ENCODE measurements around the gene SYNJ2. TPM values are rescaled to one million over a fixed set of nuclear protein-coding genes. Genes with fewer than 3 reads are reported as not detected.

SYNJ2 gene
- total and polyA plus RNA-seq, 7 donors, result 2.6 to 30.2 (median 6.1) TPM

DNA sequence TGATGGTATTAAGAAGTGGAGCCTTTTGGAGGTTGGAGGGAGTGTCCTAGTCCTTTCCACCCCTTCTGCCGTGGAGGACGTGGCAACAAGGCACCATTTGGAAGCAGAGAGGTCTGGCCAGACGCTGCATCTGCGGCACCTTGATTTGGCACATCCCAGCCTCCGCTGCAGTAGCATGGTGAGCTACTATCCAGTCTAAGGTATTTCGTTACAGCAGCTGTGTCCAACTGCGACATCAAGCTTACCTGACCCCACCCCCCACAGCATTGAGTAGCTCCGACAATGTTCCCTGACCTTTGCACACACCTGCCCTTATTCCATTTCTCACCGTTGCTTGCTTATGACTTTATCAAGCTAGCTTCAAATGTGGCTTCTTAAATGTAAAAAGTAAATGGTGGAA lies 29.8 kb upstream of the SYNJ2 start:
- no peak overlapping the region for H3K4me3 ChIP-seq
- H3K27me3 ChIP-seq (ENCODE audit: insufficient read depth in 3 of 3, low read length in 2 of 3), result no peaks in the 10 kb centered on the region
- no peaks in the 10 kb centered on the region for H3K4me1 ChIP-seq
- intact Hi-C loops (cut with DNase I), result no loop called here
- no peaks in the 10 kb centered on the region for H3K36me3 ChIP-seq (ENCODE audit: insufficient read depth in 1 of 2, low read depth in 1 of 2)
- WGBS, 3 donors, result 76 to 83% (median 78%) methylated on average over 9 of the region's 9 CpGs
- peaks cover 16% of the 10 kb centered on the region for H3K9me3 ChIP-seq
- TF ChIP-seq, protein P1, sequence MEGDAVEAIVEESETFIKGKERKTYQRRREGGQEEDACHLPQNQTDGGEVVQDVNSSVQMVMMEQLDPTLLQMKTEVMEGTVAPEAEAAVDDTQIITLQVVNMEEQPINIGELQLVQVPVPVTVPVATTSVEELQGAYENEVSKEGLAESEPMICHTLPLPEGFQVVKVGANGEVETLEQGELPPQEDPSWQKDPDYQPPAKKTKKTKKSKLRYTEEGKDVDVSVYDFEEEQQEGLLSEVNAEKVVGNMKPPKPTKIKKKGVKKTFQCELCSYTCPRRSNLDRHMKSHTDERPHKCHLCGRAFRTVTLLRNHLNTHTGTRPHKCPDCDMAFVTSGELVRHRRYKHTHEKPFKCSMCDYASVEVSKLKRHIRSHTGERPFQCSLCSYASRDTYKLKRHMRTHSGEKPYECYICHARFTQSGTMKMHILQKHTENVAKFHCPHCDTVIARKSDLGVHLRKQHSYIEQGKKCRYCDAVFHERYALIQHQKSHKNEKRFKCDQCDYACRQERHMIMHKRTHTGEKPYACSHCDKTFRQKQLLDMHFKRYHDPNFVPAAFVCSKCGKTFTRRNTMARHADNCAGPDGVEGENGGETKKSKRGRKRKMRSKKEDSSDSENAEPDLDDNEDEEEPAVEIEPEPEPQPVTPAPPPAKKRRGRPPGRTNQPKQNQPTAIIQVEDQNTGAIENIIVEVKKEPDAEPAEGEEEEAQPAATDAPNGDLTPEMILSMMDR (IDR thresholded peaks at IDR 0.05), result no peak
- ATAC-seq (no peak), DNase-seq (no peak)
- no peak overlapping the region for H3K27ac ChIP-seq

DNA sequence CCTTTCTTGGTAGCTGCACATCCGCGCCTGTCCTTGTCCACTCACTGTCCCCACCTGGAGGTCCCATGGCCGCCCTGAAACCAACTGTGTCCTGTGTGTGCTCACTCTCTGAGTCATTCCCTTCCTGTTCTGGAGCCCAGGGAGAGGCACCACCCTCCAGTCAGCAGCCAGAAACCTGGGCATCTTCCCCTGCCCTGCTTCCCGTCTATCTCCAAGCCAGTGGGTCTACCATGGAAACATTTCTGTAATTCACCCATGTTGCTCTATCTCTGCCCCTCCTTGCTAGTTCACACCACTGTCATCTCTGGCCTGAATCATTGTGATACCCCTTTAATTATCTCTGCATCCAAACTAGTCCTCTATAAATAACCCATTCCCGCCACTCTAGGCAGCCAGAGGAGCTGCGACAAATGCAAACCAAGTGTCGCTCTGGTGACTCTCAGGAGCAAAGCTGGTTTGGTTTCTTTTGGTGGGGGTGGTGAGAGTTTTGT lies 28.8 kb upstream of the SYNJ2 start:
- Histone ChIP-seq H3K36me3 (ENCODE audit: insufficient read depth in 1 of 2, low read depth in 1 of 2) (no peaks in the 10 kb centered on the region), H3K27me3 (ENCODE audit: insufficient read depth in 3 of 3, low read length in 2 of 3) (no peaks in the 10 kb centered on the region), H3K9me3 (peaks cover 16% of the 10 kb centered on the region), H3K27ac (no peak overlapping the region), H3K4me3 (no peak overlapping the region), H3K4me1 (no peaks in the 10 kb centered on the region)
- intact Hi-C loops (cut with DNase I), result no loop called here
- TF ChIP-seq, protein P1 (IDR thresholded peaks at IDR 0.05), result no peak
- ATAC-seq (peak in 3 of 4 donors; percentile 41 to 50 (median 43)), DNase-seq (no peak)
- 49 to 59% (median 51%) methylated on average over 7 of the region's 7 CpGs for WGBS, 3 donors

DNA sequence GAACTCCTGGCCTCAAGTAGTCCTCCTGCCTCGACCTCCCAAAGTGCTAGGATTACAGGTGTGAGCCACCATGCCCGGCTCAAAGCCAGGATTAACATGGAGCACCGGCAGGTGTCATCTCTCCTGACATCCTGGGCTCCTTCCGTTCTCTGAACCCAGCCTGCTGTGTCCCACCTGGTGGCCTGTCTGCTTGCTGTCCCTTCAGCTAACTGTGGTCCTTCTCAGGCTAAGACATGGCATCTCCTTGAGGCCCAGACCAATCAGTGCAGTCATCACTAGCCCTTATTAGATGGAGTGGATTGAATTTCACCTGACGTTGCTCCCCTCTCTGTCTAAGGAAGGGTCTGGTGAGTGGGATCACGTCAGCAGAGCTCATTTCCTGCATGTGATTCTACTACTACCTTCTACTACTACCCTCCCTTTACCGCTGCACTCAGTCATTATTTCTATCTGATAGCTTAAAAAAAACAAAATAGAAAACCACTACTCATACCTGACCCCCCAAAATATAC lies 28.0 kb upstream of the SYNJ2 start:
- H3K27ac ChIP-seq, result no peak overlapping the region
- ATAC-seq, result peak in 3 of 4 donors; percentile 19 to 42 (median 39)
- TF ChIP-seq, protein P1 (IDR thresholded peaks at IDR 0.05), result no peak

DNA sequence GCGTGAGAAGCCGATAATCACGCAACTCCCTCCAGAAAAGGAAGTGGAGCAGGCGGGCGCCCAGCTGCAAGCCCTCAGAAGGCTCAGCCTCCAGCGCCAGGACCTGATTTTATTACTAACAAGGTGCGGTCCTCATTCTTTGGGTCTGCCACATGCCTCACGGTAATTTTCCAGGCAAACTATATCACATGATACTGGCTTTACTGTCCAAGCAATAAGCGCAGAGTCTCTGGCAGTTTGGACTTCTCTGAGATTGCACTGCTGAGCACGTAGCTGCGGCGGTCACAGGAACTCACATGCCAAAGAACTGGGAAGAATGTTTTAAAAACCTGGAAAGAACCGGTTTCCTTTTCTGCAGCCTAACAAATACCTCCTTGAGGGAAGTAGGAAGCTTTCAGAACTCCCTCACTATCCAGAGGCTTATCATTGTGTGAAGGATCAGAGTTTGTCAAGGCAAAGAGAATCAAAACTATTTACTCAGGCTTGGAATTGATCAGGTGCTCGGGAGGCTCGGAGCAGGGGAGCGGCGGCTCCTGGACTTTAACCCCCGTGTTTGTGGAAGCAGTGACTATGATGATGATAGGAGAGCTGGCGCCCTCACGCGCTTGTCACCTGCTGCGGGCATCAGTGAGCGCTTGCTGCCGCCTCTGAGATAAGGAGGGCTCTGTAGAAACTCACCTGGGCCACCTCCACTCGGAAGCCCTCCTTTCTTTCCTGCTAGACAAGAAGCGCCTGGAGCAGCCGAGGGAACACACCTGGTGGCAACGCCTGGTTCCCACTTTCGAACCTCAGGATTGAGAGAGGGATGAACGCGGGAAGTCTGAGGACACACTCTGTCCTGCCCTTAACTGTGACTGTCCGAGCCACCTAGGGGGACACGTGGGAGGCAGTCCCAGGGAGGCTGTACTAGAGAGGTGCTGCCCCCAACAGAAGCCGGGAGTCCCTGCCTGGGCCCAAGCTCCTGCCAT lies 27.2 kb upstream of the SYNJ2 start:
- Histone ChIP-seq H3K27ac (no peak overlapping the region), H3K27me3 (ENCODE audit: insufficient read depth in 3 of 3, low read length in 2 of 3) (no peaks in the 10 kb centered on the region), H3K36me3 (ENCODE audit: insufficient read depth in 1 of 2, low read depth in 1 of 2) (no peaks in the 10 kb centered on the region), H3K4me1 (no peaks in the 10 kb centered on the region), H3K9me3 (peaks cover 7% of the 10 kb centered on the region), H3K4me3 (peak overlapping the region; percentile 52)
- DNase-seq (no peak), ATAC-seq (peak; percentile 34 to 70 (median 58))
- 44 to 50% (median 47%) methylated on average over 34 of the region's 34 CpGs for WGBS, 3 donors
- TF ChIP-seq, protein P1 (IDR thresholded peaks at IDR 0.05), result no peak
- intact Hi-C loops (cut with DNase I), result no loop called here

More for the DNA sequence above, 28.0 kb upstream of the SYNJ2 start:
- intact Hi-C loops (cut with DNase I), result no loop called here
- no peaks in the 10 kb centered on the region for H3K4me1 ChIP-seq
- H3K27me3 ChIP-seq (ENCODE audit: insufficient read depth in 3 of 3, low read length in 2 of 3), result no peaks in the 10 kb centered on the region
- no peaks in the 10 kb centered on the region for H3K36me3 ChIP-seq (ENCODE audit: insufficient read depth in 1 of 2, low read depth in 1 of 2)
- 56 to 65% (median 64%) methylated on average over 7 of the region's 7 CpGs for WGBS, 3 donors
- H3K4me3 ChIP-seq, result peak overlapping the region; percentile 52
- DNase-seq, result no peak
- H3K9me3 ChIP-seq, result peaks cover 15% of the 10 kb centered on the region
